SK-N-SH (cell line): Measurements from ENCODE around the gene PSMD6. TPM values are rescaled to one million over a fixed set of nuclear protein-coding genes. Genes with fewer than 3 reads are reported as not detected.

Experiments
- CTCF ChIA-PET: fragments of 300-600, 350-600 bp; formaldehyde crosslinking; extraction: SDS; loops from one replicate; lab custom pipeline; 2021; lab: Yijun Ruan, JAX
- POLR2A ChIA-PET: fragments of 350-600 bp; sonication (Branson Sonifier 250); formaldehyde crosslinking; extraction: SDS; loops from one replicate; lab custom pipeline; 2020; ENCODE audit warnings: antibody characterized with exemption, inconsistent platforms; lab: Yijun Ruan, JAX
- DNase-seq: peaks from one replicate; pipeline ENCODE4 v3.0.0; 2012
- H2AFZ ChIP-seq: fragments of 200-600 bp; sonication (generic); 2 replicates; pipeline ENCODE4 v1.8.1; 2016; ENCODE audit warnings: antibody characterized with exemption, mild to moderate bottlenecking, low read depth
- H3F3A ChIP-seq: fragments of 200-600 bp; sonication (generic); replicated peaks from 2 replicates; pipeline ENCODE3; 2016; ENCODE audit warnings: antibody characterized with exemption, mild to moderate bottlenecking; ENCODE audit not compliant: insufficient read depth
- H3K27ac ChIP-seq, 2 experiments: fragments of 200-500 bp in 1 of 2; fragments of 200-600 bp in 1 of 2; sonication (Bioruptor generic) in 1 of 2; sonication (generic), shearing (Covaris generic) in 1 of 2; 2 replicates each; pipeline versions ENCODE4 v1.5.1 to v1.6.1; 2014 to 2016; ENCODE audit warnings: low read depth in 2 of 2, inconsistent platforms in 1 of 2, low read length in 1 of 2, mild to moderate bottlenecking in 1 of 2, mixed read lengths in 1 of 2
- H3K27me3 ChIP-seq: fragments of 200-600 bp; sonication (generic), shearing (Covaris generic); 2 replicates; pipeline ENCODE4 v1.6.1; 2016; ENCODE audit warnings: mixed run types; ENCODE audit not compliant: insufficient read depth
- H3K36me3 ChIP-seq, 2 experiments: fragments of 200-500 bp in 1 of 2; fragments of 200-600 bp in 1 of 2; sonication (Bioruptor generic) in 1 of 2; sonication (generic) in 1 of 2; replicated peaks in 1 of 2; 2 replicates each; pipeline versions ENCODE3 to v1.5.1; 2014 to 2016; ENCODE audit warnings: low read length in 1 of 2, mild to moderate bottlenecking in 1 of 2; ENCODE audit not compliant: insufficient read depth in 2 of 2, control insufficient read depth in 1 of 2
- H3K4me1 ChIP-seq, 2 experiments: fragments of 200-500 bp in 1 of 2; fragments of 200-600 bp in 1 of 2; sonication (Bioruptor generic) in 1 of 2; sonication (generic), shearing (Covaris generic) in 1 of 2; 2 replicates each; pipeline versions ENCODE4 v1.5.1 to v1.6.1; 2014 to 2016; ENCODE audit warnings: low read depth in 1 of 2, low read length in 1 of 2, mixed run types in 1 of 2; ENCODE audit not compliant: insufficient read depth in 2 of 2, control insufficient read depth in 1 of 2
- H3K4me2 ChIP-seq: fragments of 200-600 bp; sonication (generic), shearing (Covaris generic); 2 replicates; pipeline ENCODE4 v1.6.1; 2017; ENCODE audit warnings: mixed run types
- H3K4me3 ChIP-seq, 2 experiments: fragments of 200-500 bp in 1 of 2; fragments of 200-600 bp in 1 of 2; sonication (Bioruptor generic) in 1 of 2; sonication (generic), shearing (Covaris generic) in 1 of 2; 2 replicates each; pipeline versions ENCODE4 v1.5.1 to v1.8.1; 2014 to 2016; ENCODE audit warnings: low read depth in 2 of 2, inconsistent platforms in 1 of 2, low read length in 1 of 2, mild to moderate bottlenecking in 1 of 2, mixed read lengths in 1 of 2, moderate library complexity in 1 of 2
- H3K79me2 ChIP-seq: fragments of 200-600 bp; sonication (generic); 2 replicates; pipeline ENCODE4 v1.8.1; 2017; ENCODE audit warnings: mild to moderate bottlenecking; ENCODE audit not compliant: insufficient read depth
- H3K9ac ChIP-seq: fragments of 200-600 bp; sonication (generic); 2 replicates; pipeline ENCODE4 v1.6.1; 2017; ENCODE audit warnings: mixed run types
- H3K9me2 ChIP-seq: fragments of 200-600 bp; sonication (generic); 2 replicates; pipeline ENCODE4 v1.6.1; 2017; ENCODE audit warnings: mixed run types
- H3K9me3 ChIP-seq: fragments of 200-600 bp; sonication (generic); 2 replicates; pipeline ENCODE4 v1.6.1; 2017; ENCODE audit warnings: mixed run types, mild to moderate bottlenecking, moderate library complexity
- H4K20me1 ChIP-seq: fragments of 200-600 bp; sonication (generic); 2 replicates; pipeline ENCODE4 v1.6.1; 2017; ENCODE audit warnings: mild to moderate bottlenecking, mixed run types; ENCODE audit not compliant: insufficient read depth
- CHD2 ChIP-seq: fragments of 150-350 bp; IDR thresholded peaks from 2 replicates; pipeline ENCODE4 v1.6.1; 2018; ENCODE audit warnings: low read length; ENCODE audit not compliant: partially characterized antibody
- ELF1 ChIP-seq: IDR thresholded peaks from 2 replicates; pipeline ENCODE4 v1.4.0; 2012
- FOXM1 ChIP-seq: IDR thresholded peaks from 2 replicates; pipeline ENCODE4 v1.4.0; 2012; ENCODE audit warnings: low read depth, mild to moderate bottlenecking
- GABPA ChIP-seq: IDR thresholded peaks from 2 replicates; pipeline ENCODE4 v1.4.0; 2012; ENCODE audit warnings: low read depth, mild to moderate bottlenecking
- MAX ChIP-seq: IDR thresholded peaks from 2 replicates; pipeline ENCODE4 v1.4.0; 2012; ENCODE audit warnings: low read depth
- MXI1 ChIP-seq: IDR thresholded peaks from 2 replicates; pipeline ENCODE4 v1.6.1; 2012; ENCODE audit warnings: mild to moderate bottlenecking, low read depth, low read length, improper control_type of control experiment
- NFIC ChIP-seq: IDR thresholded peaks from 2 replicates; pipeline ENCODE4 v1.4.0; 2012; ENCODE audit warnings: borderline replicate concordance
- NRF1 ChIP-seq: IDR thresholded peaks from 2 replicates; pipeline ENCODE4 v1.6.1; 2012; ENCODE audit warnings: low read depth, mild to moderate bottlenecking, low read length
- RAD21 ChIP-seq: IDR thresholded peaks from 2 replicates; pipeline ENCODE4 v1.6.1; 2012; ENCODE audit warnings: mild to moderate bottlenecking, low read length
- RCOR1 ChIP-seq: fragments of 150-350 bp; IDR thresholded peaks from 2 replicates; pipeline ENCODE4 v1.6.1; 2017; ENCODE audit warnings: antibody characterized with exemption, low read length
- REST ChIP-seq: IDR thresholded peaks from 2 replicates; pipeline ENCODE4 v1.6.1; 2012; ENCODE audit warnings: mild to moderate bottlenecking, low read depth, low read length, moderate library complexity
- RXRA ChIP-seq: IDR thresholded peaks from 2 replicates; pipeline ENCODE4 v1.4.0; 2012; ENCODE audit warnings: low read depth, mild to moderate bottlenecking, borderline replicate concordance
- SIN3A ChIP-seq: IDR thresholded peaks from 2 replicates; pipeline ENCODE4 v1.6.1; 2012; ENCODE audit warnings: low read depth, mild to moderate bottlenecking, low read length, moderate library complexity, borderline replicate concordance
- SMC3 ChIP-seq: IDR thresholded peaks from 2 replicates; pipeline ENCODE4 v1.6.1; 2012; ENCODE audit warnings: low read depth, low read length, improper control_type of control experiment
- TCF12 ChIP-seq: IDR thresholded peaks from 2 replicates; pipeline ENCODE4 v1.4.0; 2012
- TEAD4 ChIP-seq: IDR thresholded peaks from 2 replicates; pipeline ENCODE4 v1.4.0; 2012; ENCODE audit warnings: mild to moderate bottlenecking, borderline replicate concordance; ENCODE audit not compliant: insufficient read depth
- USF2 ChIP-seq: fragments of 150-350 bp; IDR thresholded peaks from 2 replicates; pipeline ENCODE4 v1.6.1; 2017; ENCODE audit warnings: antibody characterized with exemption, low read length, low read depth, borderline replicate concordance
- YY1 ChIP-seq: IDR thresholded peaks from 2 replicates; pipeline ENCODE4 v1.4.0; 2012; ENCODE audit warnings: low read depth, mild to moderate bottlenecking
- ZBTB33 ChIP-seq: IDR thresholded peaks from 2 replicates; pipeline ENCODE4 v1.4.0; 2012; ENCODE audit warnings: low read depth, borderline replicate concordance
- WGBS: methylation state at CpG from one replicate; pipeline ENCODE4 v1.1.6; 2017; ENCODE audit warnings: low lambda C conversion rate; 5-methylcytosine and 5-hydroxymethylcytosine counted together
- polyA plus RNA-seq, 3 experiments: library from polyadenylated mRNA; depleted of rRNA; stranded (reverse); fragments of >200 nt; gene quantifications; 2 replicates each; pipeline ENCODE4 v1.2.3, GENCODE V29; 2012

PSMD6 gene
- polyA plus RNA-seq, 1 of the 3 experiments (the other 2 are of a cell fraction): 90.3 TPM

- no peak overlapping the region for H3K27ac ChIP-seq
- peaks cover 8% of the 10 kb centered on the region for H3F3A ChIP-seq
- H3K79me2 ChIP-seq: peaks cover 6% of the 10 kb centered on the region; the same call in 1 of the 2 replicates
- DNase-seq: no peak
- H3K36me3 ChIP-seq: peaks cover 87% of the 10 kb centered on the region in 2 experiments
- CTCF ChIA-PET: interaction anchor here (1.1 to 1.5 kb wide), 2 partner anchors 10 to 19 kb away, joined by 4 to 13 read pairs; partner anchors contain the start of gene PSMD6
- no peak overlapping the region for H3K4me3 ChIP-seq
- H3K9ac ChIP-seq: no peak overlapping the region
- no peak overlapping the region for H3K4me2 ChIP-seq
- no peak overlapping the region for H2AFZ ChIP-seq
- H3K9me2 ChIP-seq: no peaks in the 10 kb centered on the region
- 96% methylated on average over 2 of the region's 2 CpGs for WGBS
- no peaks in the 10 kb centered on the region for H3K9me3 ChIP-seq
- H3K27me3 ChIP-seq: no peaks in the 10 kb centered on the region
- H4K20me1 ChIP-seq: 0 out of 2 replicates have a peak, but pooled peaks cover 3% of the 10 kb centered on the region
- POLR2A ChIA-PET: interaction anchor here (1.1 kb wide), 1 partner anchor 9 kb away, joined by 5 read pairs; no protein-coding TSS in a partner anchor
- no peak for TF ChIP-seq RAD21
- no peak for TF ChIP-seq RCOR1
- TF ChIP-seq MXI1: no peak
- TF ChIP-seq ELF1: no peak
- TF ChIP-seq CHD2: no peak
- no peak for TF ChIP-seq FOXM1
- no peak for TF ChIP-seq SIN3A
- no peak for TF ChIP-seq TEAD4
- TF ChIP-seq USF2: no peak
- TF ChIP-seq NFIC: no peak
- no peak for TF ChIP-seq SMC3
- no peak for TF ChIP-seq ZBTB33
- TF ChIP-seq YY1: no peak
- H3K4me1 ChIP-seq: no peaks in the 10 kb centered on the region
Measured at GRCh38 chr3:64003589-64003988, 19.7 kb downstream of the PSMD6 start.

GRCh38 chr3:64002233-64002632 lies 21.1 kb downstream of the PSMD6 start:
- Histone ChIP-seq H3K79me2 (0 out of 2 replicates have a peak, but pooled peaks cover 2% of the 10 kb centered on the region), H3K36me3 (peaks cover 87 to 89% of the 10 kb centered on the region in 2 experiments), H2AFZ (no peak overlapping the region), H3K9ac (no peak overlapping the region), H3K4me1 (no peaks in the 10 kb centered on the region), H3K9me3 (no peaks in the 10 kb centered on the region), H3K27me3 (no peaks in the 10 kb centered on the region), H3K4me2 (no peak overlapping the region), H3F3A (no peaks in the 10 kb centered on the region), H4K20me1 (0 out of 2 replicates have a peak, but pooled peaks cover 3% of the 10 kb centered on the region), H3K4me3 (no peak overlapping the region), H3K9me2 (no peaks in the 10 kb centered on the region), H3K27ac (no peak overlapping the region)
- WGBS: 91% methylated on average over 4 of the region's 4 CpGs
- ChIA-PET CTCF (interaction anchor here (1.0 to 1.1 kb wide), 2 partner anchors 21 to 51 kb away, joined by 3 to 4 read pairs; partner anchors contain the start of gene PSMD6), POLR2A (no interaction called here)
- no peak for DNase-seq
- TF ChIP-seq TEAD4: no peak
- TF ChIP-seq REST: no peak
- TF ChIP-seq RXRA: no peak
- no peak for TF ChIP-seq MAX
- TF ChIP-seq RCOR1: no peak
- TF ChIP-seq TCF12: no peak
- no peak for TF ChIP-seq SMC3
- TF ChIP-seq SIN3A: no peak
- TF ChIP-seq NRF1: no peak
- TF ChIP-seq ZBTB33: no peak
- no peak for TF ChIP-seq ELF1
- TF ChIP-seq GABPA: no peak
